GM23338 (cell line): ENCODE measurements around the gene LDB3. TPM values are rescaled to one million over a fixed set of nuclear protein-coding genes. Genes with fewer than 3 reads are reported as not detected.

Source experiments
- ATAC-seq: fragments of 200-7000 bp; cut with Tn5 transposase; 3 replicates; pipeline ENCODE4 v1.9.1; 2020
- DNase-seq: peaks from one replicate; pipeline ENCODE4 v3.0.0-alpha.2; 2015; ENCODE audit warnings: low spot score
- H2AFZ ChIP-seq: fragments of 200-600 bp; sonication (generic); 2 replicates; pipeline ENCODE4 v1.8.0; 2016; ENCODE audit warnings: antibody characterized with exemption, mild to moderate bottlenecking, moderate library complexity
- H3F3A ChIP-seq: fragments of 200-600 bp; sonication (generic); replicated peaks from 2 replicates; pipeline ENCODE4 v1.8.0; 2017; ENCODE audit warnings: antibody characterized with exemption, mixed run types, low read depth
- H3K27ac ChIP-seq: fragments of 200-600 bp; sonication (generic); 2 replicates; pipeline ENCODE4 v1.6.1; 2016; ENCODE audit warnings: low read depth
- H3K27me3 ChIP-seq: fragments of 200-600 bp; sonication (generic); 2 replicates; pipeline ENCODE4 v1.8.0; 2016; ENCODE audit warnings: mild to moderate bottlenecking, mixed run types, moderate library complexity; ENCODE audit not compliant: insufficient read depth
- H3K36me3 ChIP-seq: fragments of 200-600 bp; sonication (generic); 2 replicates; pipeline ENCODE4 v1.8.0; 2016; ENCODE audit warnings: mild to moderate bottlenecking; ENCODE audit not compliant: insufficient read depth
- H3K4me1 ChIP-seq: fragments of 200-600 bp; sonication (generic); 2 replicates; pipeline ENCODE4 v1.8.0; 2016; ENCODE audit warnings: mild to moderate bottlenecking, moderate library complexity; ENCODE audit not compliant: insufficient read depth
- H3K4me2 ChIP-seq: fragments of 200-600 bp; sonication (generic); 2 replicates; pipeline ENCODE4 v1.7.1; 2017; ENCODE audit warnings: mixed run types
- H3K4me3 ChIP-seq: fragments of 200-600 bp; sonication (generic); 2 replicates; pipeline ENCODE4 v1.6.1; 2016; ENCODE audit warnings: mixed run types
- H3K79me2 ChIP-seq: fragments of 200-600 bp; sonication (generic); replicated peaks from 2 replicates; pipeline ENCODE4 v1.8.0; 2017; ENCODE audit warnings: mild to moderate bottlenecking; ENCODE audit not compliant: insufficient read depth
- H3K9me2 ChIP-seq: fragments of 200-600 bp; sonication (generic); 2 replicates; pipeline ENCODE4 v1.8.0; 2017; ENCODE audit not compliant: insufficient read depth
- H4K20me1 ChIP-seq: fragments of 200-600 bp; sonication (generic); replicated peaks from 2 replicates; pipeline ENCODE4 v1.8.0; 2017; ENCODE audit warnings: mild to moderate bottlenecking; ENCODE audit not compliant: insufficient read depth
- H3K27ac Mint-ChIP-seq: 2 replicates; pipeline ENCODE4 v1.8.0; 2020; ENCODE audit warnings: inconsistent platforms, mild to moderate bottlenecking, moderate library complexity, mixed read lengths
- H3K27me3 Mint-ChIP-seq: 3 replicates; pipeline ENCODE4 v1.8.0; 2022; ENCODE audit warnings: low read depth, mild to moderate bottlenecking, moderate library complexity, mixed read lengths, inconsistent platforms; ENCODE audit not compliant: insufficient read depth, poor library complexity
- H3K36me3 Mint-ChIP-seq: 3 replicates; pipeline ENCODE4 v1.8.0; 2021; ENCODE audit warnings: low read depth, mild to moderate bottlenecking, inconsistent platforms, moderate library complexity, mixed read lengths
- H3K4me1 Mint-ChIP-seq: 3 replicates; pipeline ENCODE4 v1.8.0; 2020; ENCODE audit warnings: mild to moderate bottlenecking, inconsistent platforms, mixed read lengths
- H3K4me3 Mint-ChIP-seq: 3 replicates; pipeline ENCODE4 v1.8.0; 2021; ENCODE audit warnings: moderate library complexity, mild to moderate bottlenecking, inconsistent platforms, mixed read lengths
- H3K9me3 Mint-ChIP-seq: 3 replicates; pipeline ENCODE4 v1.8.0; 2020; ENCODE audit warnings: moderate library complexity, mild to moderate bottlenecking, inconsistent platforms, mixed read lengths
- CREB1 ChIP-seq: fragments of 250-450 bp; sonication (Bioruptor Pico); IDR thresholded peaks from 2 replicates; pipeline ENCODE4 v1.5.0; 2020; ENCODE audit warnings: low read depth, mild to moderate bottlenecking, moderate library complexity
- EZH2 ChIP-seq: fragments of 200-600 bp; sonication (generic); IDR thresholded peaks from one replicate; pipeline ENCODE4 v1.8.0; 2017; ENCODE audit warnings: antibody characterized with exemption, mild to moderate bottlenecking, low read depth; ENCODE audit not compliant: unreplicated experiment
- EZH2phosphoT487 ChIP-seq: fragments of 200-600 bp; sonication (generic); IDR thresholded peaks from one replicate; pipeline ENCODE4 v1.8.1; 2018; ENCODE audit warnings: antibody characterized with exemption; ENCODE audit not compliant: unreplicated experiment
- JUNB ChIP-seq: IDR thresholded peaks from one replicate; pipeline ENCODE4 v1.6.1; 2016; ENCODE audit warnings: antibody characterized with exemption; ENCODE audit not compliant: unreplicated experiment
- NANOG ChIP-seq: IDR thresholded peaks from 2 replicates; pipeline ENCODE4 v1.6.1; 2016; ENCODE audit warnings: antibody characterized with exemption, borderline replicate concordance
- POLR2AphosphoS5 ChIP-seq: IDR thresholded peaks from 2 replicates; pipeline ENCODE4 v1.6.1; 2016; ENCODE audit warnings: antibody characterized with exemption, low read depth
- STAT1 ChIP-seq: IDR thresholded peaks from one replicate; pipeline ENCODE4 v1.6.1; 2016; ENCODE audit warnings: antibody characterized with exemption; ENCODE audit not compliant: unreplicated experiment
- ZNF114 ChIP-seq: fragments of 250-450 bp; sonication (Bioruptor Pico); IDR thresholded peaks from 2 replicates; pipeline ENCODE4 v1.5.0; 2020; ENCODE audit warnings: mild to moderate bottlenecking, moderate library complexity
- ZNF331 ChIP-seq: fragments of 250-450 bp; sonication (Bioruptor Pico); IDR thresholded peaks from 2 replicates; pipeline ENCODE4 v1.5.0; 2020; ENCODE audit warnings: low read depth, mild to moderate bottlenecking, moderate library complexity
- polyA plus RNA-seq: library from polyadenylated mRNA; unstranded; fragments of >200 nt; fragmentation: Nextera tagmentation; extraction: Ambion mirVana; gene quantifications from 2 replicates; pipeline ENCODE4 v1.2.1, GENCODE V29; 2016
- total RNA-seq: library from RNA; depleted of rRNA; stranded (reverse); fragments of >200 nt; shearing (Covaris generic); gene quantifications from 2 replicates; pipeline ENCODE4 v1.2.3, GENCODE V29; 2014
- TF ChIP-seq, protein P1 (sequence below): IDR thresholded peaks from 2 replicates; pipeline ENCODE4 v1.6.1; 2016; ENCODE audit warnings: antibody characterized with exemption
- TF ChIP-seq, protein P2 (sequence below), 2 experiments: fragments of 200-600 bp in 1 of 2; sonication (generic) in 1 of 2; conservative IDR thresholded peaks; 2 replicates each; pipeline versions ENCODE4 v1.5.1 to v1.6.1; 2016 to 2017; ENCODE audit warnings: antibody characterized with exemption in 2 of 2, low read depth in 2 of 2, mild to moderate bottlenecking in 2 of 2, moderate library complexity in 1 of 2
- TF ChIP-seq, protein P3 (sequence below): IDR thresholded peaks from one replicate; pipeline ENCODE4 v1.6.1; 2018; ENCODE audit warnings: antibody characterized with exemption; ENCODE audit not compliant: unreplicated experiment
- TF ChIP-seq, protein P4 (sequence below): fragments of 250-450 bp; sonication (Bioruptor Pico); IDR thresholded peaks from 2 replicates; pipeline ENCODE4 v1.5.0; 2020; ENCODE audit warnings: mild to moderate bottlenecking, moderate library complexity

Gene LDB3
- total and polyA plus RNA-seq, 2 experiments from 2014 or later, result 0.14 to 0.16 TPM

DNA sequence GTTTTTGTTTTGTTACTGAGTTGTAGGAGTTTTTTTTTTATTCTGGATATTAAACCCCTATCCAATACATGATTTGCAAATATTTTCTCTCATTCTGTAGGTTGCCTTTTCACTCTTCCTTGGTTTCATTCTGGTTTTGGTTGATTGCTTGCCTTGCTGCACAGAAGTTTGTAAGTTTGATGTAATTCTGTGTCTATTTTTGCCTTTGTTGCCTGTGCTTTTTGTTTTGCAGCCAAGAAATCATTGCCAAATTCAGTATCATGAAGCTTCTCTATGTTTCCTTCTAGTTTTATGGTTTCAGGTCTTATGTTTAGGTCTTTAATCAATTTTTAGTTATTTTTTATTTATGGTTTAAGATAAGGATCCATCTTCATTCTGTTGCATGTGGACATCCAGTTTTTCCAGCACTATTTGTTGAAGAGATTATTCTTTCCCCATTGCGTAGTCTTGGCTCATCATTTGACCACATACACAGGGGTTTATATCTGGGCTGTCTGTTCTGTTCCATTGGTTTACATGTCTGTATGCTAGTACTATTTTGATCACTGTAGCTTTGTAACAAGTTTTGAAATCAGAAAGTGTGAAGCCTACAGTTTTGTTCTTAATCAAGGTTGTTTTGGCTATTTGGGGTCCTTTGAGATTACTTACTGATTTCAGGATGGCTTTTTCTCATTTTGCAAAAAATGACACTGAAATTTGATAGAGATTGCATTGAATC lies 114.5 kb downstream of the LDB3 start:
- DNase-seq (no peak), ATAC-seq (no peak)
- Histone ChIP-seq H3F3A (no peaks in the 10 kb centered on the region), H3K27ac (peak overlapping the region; percentile 55; the same call in 1 of the 2 replicates), H3K79me2 (peaks cover 100% of the 10 kb centered on the region), H3K4me1 (peaks cover 50% of the 10 kb centered on the region), H3K36me3 (no peaks in the 10 kb centered on the region), H3K4me3 (no peak overlapping the region), H3K9me2 (no peaks in the 10 kb centered on the region), H3K27me3 (no peaks in the 10 kb centered on the region), H2AFZ (no peak overlapping the region), H3K4me2 (no peak overlapping the region), H4K20me1 (peaks cover 31% of the 10 kb centered on the region)
- H3K36me3 Mint-ChIP-seq, result peaks cover 22% of the 10 kb centered on the region
- H3K4me1 Mint-ChIP-seq, result peaks cover 33% of the 10 kb centered on the region
- H3K4me3 Mint-ChIP-seq, result no peak overlapping the region
- H3K27me3 Mint-ChIP-seq, result no peaks in the 10 kb centered on the region
- H3K27ac Mint-ChIP-seq, result no peak overlapping the region
- H3K9me3 Mint-ChIP-seq, result no peaks in the 10 kb centered on the region
- TF ChIP-seq STAT1 (no peak), JUNB (no peak), ZNF331 (CRISPR knock-in tag) (no peak), POLR2AphosphoS5 (no peak), EZH2phosphoT487 (no peak), CREB1 (no peak), ZNF114 (CRISPR knock-in tag) (no peak), NANOG (no peak), EZH2 (no peak)
- TF ChIP-seq, protein P1, sequence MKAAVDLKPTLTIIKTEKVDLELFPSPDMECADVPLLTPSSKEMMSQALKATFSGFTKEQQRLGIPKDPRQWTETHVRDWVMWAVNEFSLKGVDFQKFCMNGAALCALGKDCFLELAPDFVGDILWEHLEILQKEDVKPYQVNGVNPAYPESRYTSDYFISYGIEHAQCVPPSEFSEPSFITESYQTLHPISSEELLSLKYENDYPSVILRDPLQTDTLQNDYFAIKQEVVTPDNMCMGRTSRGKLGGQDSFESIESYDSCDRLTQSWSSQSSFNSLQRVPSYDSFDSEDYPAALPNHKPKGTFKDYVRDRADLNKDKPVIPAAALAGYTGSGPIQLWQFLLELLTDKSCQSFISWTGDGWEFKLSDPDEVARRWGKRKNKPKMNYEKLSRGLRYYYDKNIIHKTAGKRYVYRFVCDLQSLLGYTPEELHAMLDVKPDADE, result no peak
- TF ChIP-seq, protein P2, sequence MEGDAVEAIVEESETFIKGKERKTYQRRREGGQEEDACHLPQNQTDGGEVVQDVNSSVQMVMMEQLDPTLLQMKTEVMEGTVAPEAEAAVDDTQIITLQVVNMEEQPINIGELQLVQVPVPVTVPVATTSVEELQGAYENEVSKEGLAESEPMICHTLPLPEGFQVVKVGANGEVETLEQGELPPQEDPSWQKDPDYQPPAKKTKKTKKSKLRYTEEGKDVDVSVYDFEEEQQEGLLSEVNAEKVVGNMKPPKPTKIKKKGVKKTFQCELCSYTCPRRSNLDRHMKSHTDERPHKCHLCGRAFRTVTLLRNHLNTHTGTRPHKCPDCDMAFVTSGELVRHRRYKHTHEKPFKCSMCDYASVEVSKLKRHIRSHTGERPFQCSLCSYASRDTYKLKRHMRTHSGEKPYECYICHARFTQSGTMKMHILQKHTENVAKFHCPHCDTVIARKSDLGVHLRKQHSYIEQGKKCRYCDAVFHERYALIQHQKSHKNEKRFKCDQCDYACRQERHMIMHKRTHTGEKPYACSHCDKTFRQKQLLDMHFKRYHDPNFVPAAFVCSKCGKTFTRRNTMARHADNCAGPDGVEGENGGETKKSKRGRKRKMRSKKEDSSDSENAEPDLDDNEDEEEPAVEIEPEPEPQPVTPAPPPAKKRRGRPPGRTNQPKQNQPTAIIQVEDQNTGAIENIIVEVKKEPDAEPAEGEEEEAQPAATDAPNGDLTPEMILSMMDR (conservative IDR thresholded peaks at IDR 0.05; ENCODE audit: low read depth in 2 of 2), result no peak
- TF ChIP-seq, protein P3, sequence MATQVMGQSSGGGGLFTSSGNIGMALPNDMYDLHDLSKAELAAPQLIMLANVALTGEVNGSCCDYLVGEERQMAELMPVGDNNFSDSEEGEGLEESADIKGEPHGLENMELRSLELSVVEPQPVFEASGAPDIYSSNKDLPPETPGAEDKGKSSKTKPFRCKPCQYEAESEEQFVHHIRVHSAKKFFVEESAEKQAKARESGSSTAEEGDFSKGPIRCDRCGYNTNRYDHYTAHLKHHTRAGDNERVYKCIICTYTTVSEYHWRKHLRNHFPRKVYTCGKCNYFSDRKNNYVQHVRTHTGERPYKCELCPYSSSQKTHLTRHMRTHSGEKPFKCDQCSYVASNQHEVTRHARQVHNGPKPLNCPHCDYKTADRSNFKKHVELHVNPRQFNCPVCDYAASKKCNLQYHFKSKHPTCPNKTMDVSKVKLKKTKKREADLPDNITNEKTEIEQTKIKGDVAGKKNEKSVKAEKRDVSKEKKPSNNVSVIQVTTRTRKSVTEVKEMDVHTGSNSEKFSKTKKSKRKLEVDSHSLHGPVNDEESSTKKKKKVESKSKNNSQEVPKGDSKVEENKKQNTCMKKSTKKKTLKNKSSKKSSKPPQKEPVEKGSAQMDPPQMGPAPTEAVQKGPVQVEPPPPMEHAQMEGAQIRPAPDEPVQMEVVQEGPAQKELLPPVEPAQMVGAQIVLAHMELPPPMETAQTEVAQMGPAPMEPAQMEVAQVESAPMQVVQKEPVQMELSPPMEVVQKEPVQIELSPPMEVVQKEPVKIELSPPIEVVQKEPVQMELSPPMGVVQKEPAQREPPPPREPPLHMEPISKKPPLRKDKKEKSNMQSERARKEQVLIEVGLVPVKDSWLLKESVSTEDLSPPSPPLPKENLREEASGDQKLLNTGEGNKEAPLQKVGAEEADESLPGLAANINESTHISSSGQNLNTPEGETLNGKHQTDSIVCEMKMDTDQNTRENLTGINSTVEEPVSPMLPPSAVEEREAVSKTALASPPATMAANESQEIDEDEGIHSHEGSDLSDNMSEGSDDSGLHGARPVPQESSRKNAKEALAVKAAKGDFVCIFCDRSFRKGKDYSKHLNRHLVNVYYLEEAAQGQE, result no peak
- TF ChIP-seq, protein P4, sequence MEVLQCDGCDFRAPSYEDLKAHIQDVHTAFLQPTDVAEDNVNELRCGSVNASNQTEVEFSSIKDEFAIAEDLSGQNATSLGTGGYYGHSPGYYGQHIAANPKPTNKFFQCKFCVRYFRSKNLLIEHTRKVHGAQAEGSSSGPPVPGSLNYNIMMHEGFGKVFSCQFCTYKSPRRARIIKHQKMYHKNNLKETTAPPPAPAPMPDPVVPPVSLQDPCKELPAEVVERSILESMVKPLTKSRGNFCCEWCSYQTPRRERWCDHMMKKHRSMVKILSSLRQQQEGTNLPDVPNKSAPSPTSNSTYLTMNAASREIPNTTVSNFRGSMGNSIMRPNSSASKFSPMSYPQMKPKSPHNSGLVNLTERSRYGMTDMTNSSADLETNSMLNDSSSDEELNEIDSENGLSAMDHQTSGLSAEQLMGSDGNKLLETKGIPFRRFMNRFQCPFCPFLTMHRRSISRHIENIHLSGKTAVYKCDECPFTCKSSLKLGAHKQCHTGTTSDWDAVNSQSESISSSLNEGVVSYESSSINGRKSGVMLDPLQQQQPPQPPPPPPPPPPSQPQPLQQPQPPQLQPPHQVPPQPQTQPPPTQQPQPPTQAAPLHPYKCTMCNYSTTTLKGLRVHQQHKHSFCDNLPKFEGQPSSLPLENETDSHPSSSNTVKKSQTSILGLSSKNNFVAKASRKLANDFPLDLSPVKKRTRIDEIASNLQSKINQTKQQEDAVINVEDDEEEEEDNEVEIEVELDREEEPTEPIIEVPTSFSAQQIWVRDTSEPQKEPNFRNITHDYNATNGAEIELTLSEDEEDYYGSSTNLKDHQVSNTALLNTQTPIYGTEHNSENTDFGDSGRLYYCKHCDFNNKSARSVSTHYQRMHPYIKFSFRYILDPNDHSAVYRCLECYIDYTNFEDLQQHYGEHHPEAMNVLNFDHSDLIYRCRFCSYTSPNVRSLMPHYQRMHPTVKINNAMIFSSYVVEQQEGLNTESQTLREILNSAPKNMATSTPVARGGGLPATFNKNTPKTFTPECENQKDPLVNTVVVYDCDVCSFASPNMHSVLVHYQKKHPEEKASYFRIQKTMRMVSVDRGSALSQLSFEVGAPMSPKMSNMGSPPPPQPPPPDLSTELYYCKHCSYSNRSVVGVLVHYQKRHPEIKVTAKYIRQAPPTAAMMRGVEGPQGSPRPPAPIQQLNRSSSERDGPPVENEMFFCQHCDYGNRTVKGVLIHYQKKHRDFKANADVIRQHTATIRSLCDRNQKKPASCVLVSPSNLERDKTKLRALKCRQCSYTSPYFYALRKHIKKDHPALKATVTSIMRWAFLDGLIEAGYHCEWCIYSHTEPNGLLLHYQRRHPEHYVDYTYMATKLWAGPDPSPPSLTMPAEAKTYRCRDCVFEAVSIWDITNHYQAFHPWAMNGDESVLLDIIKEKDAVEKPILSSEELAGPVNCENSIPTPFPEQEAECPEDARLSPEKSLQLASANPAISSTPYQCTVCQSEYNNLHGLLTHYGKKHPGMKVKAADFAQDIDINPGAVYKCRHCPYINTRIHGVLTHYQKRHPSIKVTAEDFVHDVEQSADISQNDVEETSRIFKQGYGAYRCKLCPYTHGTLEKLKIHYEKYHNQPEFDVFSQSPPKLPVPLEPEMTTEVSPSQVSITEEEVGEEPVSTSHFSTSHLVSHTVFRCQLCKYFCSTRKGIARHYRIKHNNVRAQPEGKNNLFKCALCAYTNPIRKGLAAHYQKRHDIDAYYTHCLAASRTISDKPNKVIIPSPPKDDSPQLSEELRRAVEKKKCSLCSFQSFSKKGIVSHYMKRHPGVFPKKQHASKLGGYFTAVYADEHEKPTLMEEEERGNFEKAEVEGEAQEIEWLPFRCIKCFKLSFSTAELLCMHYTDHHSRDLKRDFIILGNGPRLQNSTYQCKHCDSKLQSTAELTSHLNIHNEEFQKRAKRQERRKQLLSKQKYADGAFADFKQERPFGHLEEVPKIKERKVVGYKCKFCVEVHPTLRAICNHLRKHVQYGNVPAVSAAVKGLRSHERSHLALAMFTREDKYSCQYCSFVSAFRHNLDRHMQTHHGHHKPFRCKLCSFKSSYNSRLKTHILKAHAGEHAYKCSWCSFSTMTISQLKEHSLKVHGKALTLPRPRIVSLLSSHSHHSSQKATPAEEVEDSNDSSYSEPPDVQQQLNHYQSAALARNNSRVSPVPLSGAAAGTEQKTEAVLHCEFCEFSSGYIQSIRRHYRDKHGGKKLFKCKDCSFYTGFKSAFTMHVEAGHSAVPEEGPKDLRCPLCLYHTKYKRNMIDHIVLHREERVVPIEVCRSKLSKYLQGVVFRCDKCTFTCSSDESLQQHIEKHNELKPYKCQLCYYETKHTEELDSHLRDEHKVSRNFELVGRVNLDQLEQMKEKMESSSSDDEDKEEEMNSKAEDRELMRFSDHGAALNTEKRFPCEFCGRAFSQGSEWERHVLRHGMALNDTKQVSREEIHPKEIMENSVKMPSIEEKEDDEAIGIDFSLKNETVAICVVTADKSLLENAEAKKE (CRISPR knock-in tag), result no peak
